Measurements from ENCODE around the gene LGR4. TPM values are rescaled to one million over a fixed set of nuclear protein-coding genes. Genes with fewer than 3 reads are reported as not detected.

LGR4 gene
- total and polyA plus RNA-seq, 11 donors, result 7.4 to 39.1 (median 28.3) TPM

GRCh38 chr11:27413218-27413617, 59.4 kb downstream of the LGR4 start:
- 95 to 98% (median 97%) methylated on average over 5 of the region's 5 CpGs for WGBS, 4 donors
- H3K4me1 ChIP-seq, result peaks cover 0 to 39% (median 7%) of the 10 kb centered on the region in 12 donors
- ATAC-seq (no peak), DNase-seq (no peak)
- no peak overlapping the region for H3K27ac ChIP-seq
- TF ChIP-seq CTCF (IDR thresholded peaks at IDR 0.05) (no peak), POLR2A (IDR thresholded peaks at IDR 0.05) (no peak)
- no peaks in the 10 kb centered on the region for H3K36me3 ChIP-seq
- no peak overlapping the region for H3K4me3 ChIP-seq
- intact Hi-C loops (cut with DNase I), result no loop called here
- H3K27me3 ChIP-seq, result no peaks in the 10 kb centered on the region
- H3K9me3 ChIP-seq, result no peaks in the 10 kb centered on the region

DNA sequence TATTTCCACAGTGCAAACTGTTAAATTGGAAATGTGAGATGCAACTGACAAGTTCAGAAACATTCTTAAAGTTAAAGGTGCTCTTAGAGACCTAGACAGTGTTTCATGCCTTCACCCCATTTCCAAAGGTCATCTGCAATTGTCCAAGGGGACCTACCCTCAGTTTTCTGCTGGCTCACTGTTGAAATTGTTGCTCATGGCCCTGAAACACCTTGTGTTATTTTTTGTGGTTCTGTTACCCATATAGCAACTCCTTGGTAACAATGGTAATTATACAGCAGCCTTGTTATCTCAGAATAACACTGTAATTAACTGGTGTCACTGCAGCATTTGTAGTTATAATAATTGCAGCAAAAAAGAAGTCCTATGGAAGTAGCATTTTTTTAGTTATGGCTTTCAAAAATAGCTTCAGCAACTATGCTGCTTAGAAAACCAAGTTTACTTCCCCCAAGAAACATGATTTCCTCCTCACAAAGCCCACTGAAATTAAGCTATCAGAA, 60.3 kb downstream of the LGR4 start:
- intact Hi-C loops (cut with DNase I), result no loop called here
- TF ChIP-seq CTCF (IDR thresholded peaks at IDR 0.05) (no peak), POLR2A (IDR thresholded peaks at IDR 0.05) (no peak)
- Histone ChIP-seq H3K9me3 (no peaks in the 10 kb centered on the region), H3K4me3 (no peak overlapping the region), H3K36me3 (no peaks in the 10 kb centered on the region), H3K27me3 (no peaks in the 10 kb centered on the region), H3K27ac (no peak overlapping the region), H3K4me1 (peaks cover 0 to 32% (median 5%) of the 10 kb centered on the region in 12 donors)
- DNase-seq (no peak), ATAC-seq (no peak)

- H3K9me3 ChIP-seq, result no peaks in the 10 kb centered on the region
- TF ChIP-seq POLR2A (IDR thresholded peaks at IDR 0.05) (no peak), CTCF (IDR thresholded peaks at IDR 0.05) (no peak)
- intact Hi-C loops (cut with DNase I), result no loop called here
Observed at GRCh38 chr11:27411328-27411727, 61.3 kb downstream of the LGR4 start.

DNA sequence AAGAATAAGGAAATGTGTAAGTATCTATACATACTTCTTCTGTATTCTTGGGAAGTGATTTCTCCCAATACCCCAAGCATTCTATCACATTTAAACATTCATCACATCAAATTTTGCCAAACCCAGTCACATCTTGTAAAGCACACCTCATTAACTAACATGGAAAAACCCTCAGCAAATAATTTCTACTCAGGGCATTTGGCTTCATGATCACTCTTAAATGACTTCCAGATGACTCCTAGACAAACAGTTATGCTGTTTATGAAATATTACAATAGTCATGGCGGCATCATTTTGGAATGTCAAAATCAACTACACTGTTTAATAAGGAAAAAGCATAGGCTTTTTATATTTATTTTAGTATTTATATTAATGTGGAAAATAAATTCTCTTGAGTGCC, 62.3 kb downstream of the LGR4 start:
- WGBS, 4 donors, result 92 to 96% (median 96%) methylated on average over 1 of the region's 1 CpG
- TF ChIP-seq CTCF (IDR thresholded peaks at IDR 0.05) (no peak), POLR2A (IDR thresholded peaks at IDR 0.05) (no peak)
- no peaks in the 10 kb centered on the region for H3K9me3 ChIP-seq
- no peaks in the 10 kb centered on the region for H3K36me3 ChIP-seq
- H3K27ac ChIP-seq, result no peak overlapping the region
- DNase-seq, result no peak
- H3K4me3 ChIP-seq, result no peak overlapping the region
- no peaks in the 10 kb centered on the region for H3K27me3 ChIP-seq
- intact Hi-C loops (cut with DNase I), result no loop called here
- ATAC-seq, result no peak
- peaks cover 0 to 44% (median 6%) of the 10 kb centered on the region in 12 donors for H3K4me1 ChIP-seq

More at GRCh38 chr11:27411328-27411727, 61.3 kb downstream of the LGR4 start:
- Histone ChIP-seq H3K27me3 (no peaks in the 10 kb centered on the region), H3K4me3 (no peak overlapping the region), H3K36me3 (no peaks in the 10 kb centered on the region), H3K27ac (no peak overlapping the region), H3K4me1 (peaks cover 0 to 33% (median 5%) of the 10 kb centered on the region in 12 donors)
- ATAC-seq, result no peak
- no peak for DNase-seq

All from heart left ventricle (tissue), 16 donors.